Esophagus (tissue), 2 donors: ENCODE data around the gene BAG5. TPM values are rescaled to one million over a fixed set of nuclear protein-coding genes. Genes with fewer than 3 reads are reported as not detected.

Source experiments
- H3K27ac ChIP-seq, 2 donors: one replicate each; pipeline ENCODE4 v1.5.1; 2013; ENCODE audit warnings: low read depth in 2 of 2, mild to moderate bottlenecking in 2 of 2, inconsistent platforms in 1 of 2, low read length in 1 of 2, moderate library complexity in 1 of 2
- H3K27me3 ChIP-seq, 2 donors: one replicate each; pipeline ENCODE4 v1.6.1; 2013; ENCODE audit warnings: low read length in 2 of 2, control low read depth in 1 of 2, mild to moderate bottlenecking in 1 of 2; ENCODE audit not compliant: insufficient read depth in 2 of 2, control insufficient read depth in 1 of 2
- H3K36me3 ChIP-seq, 2 donors: one replicate each; pipeline ENCODE4 v1.6.1; 2013; ENCODE audit warnings: low read length in 1 of 2; ENCODE audit not compliant: control insufficient read depth in 2 of 2, insufficient read depth in 2 of 2
- H3K4me1 ChIP-seq, 2 donors: one replicate each; pipeline ENCODE4 v1.6.1; 2013; ENCODE audit warnings: low read length in 1 of 2; ENCODE audit not compliant: control insufficient read depth in 2 of 2, insufficient read depth in 2 of 2
- H3K4me3 ChIP-seq, 2 donors: one replicate each; pipeline ENCODE4 v1.5.1; 2013; ENCODE audit warnings: low read length in 2 of 2, mild to moderate bottlenecking in 2 of 2, low read depth in 1 of 2, moderate library complexity in 1 of 2
- H3K9me3 ChIP-seq, 2 donors: one replicate each; pipeline ENCODE4 v1.6.1; 2013; ENCODE audit warnings: mild to moderate bottlenecking in 2 of 2, low read depth in 1 of 2, low read length in 1 of 2, moderate library complexity in 1 of 2; ENCODE audit not compliant: control insufficient read depth in 2 of 2, insufficient read depth in 1 of 2
- WGBS, 2 donors: extraction: QIAGEN DNeasy Blood & Tissue Kit; methylation state at CpG; one replicate each; pipeline ENCODE4 v1.1.7; 2013; 5-methylcytosine and 5-hydroxymethylcytosine counted together
- polyA plus RNA-seq, 2 donors: library from polyadenylated mRNA; stranded (reverse); fragments of 200-250 nt; gene quantifications; one replicate each; pipeline ENCODE4 v1.2.3, GENCODE V29; 2013
- donor health status: healthy with polysubstance abuse.
- donor health status: Bipolar disorder and iron deficiency.

The BAG5 gene
- polyA plus RNA-seq, 2 donors = 7.1 to 12.7 TPM

GRCh38 chr14:103541709-103542604 is 20.5 kb downstream of the BAG5 start:
- peaks cover 26 to 43% of the 10 kb centered on the region in 2 donors for H3K4me1 ChIP-seq
- WGBS, 2 donors = 51 to 56% methylated on average over 33 of the region's 33 CpGs
- no peaks in the 10 kb centered on the region for H3K36me3 ChIP-seq
- H3K9me3 ChIP-seq = no peaks in the 10 kb centered on the region
- peak overlapping the region; percentile 37 to 79 for H3K27ac ChIP-seq
- no peak overlapping the region for H3K4me3 ChIP-seq
- H3K27me3 ChIP-seq = no peaks in the 10 kb centered on the region

GRCh38 chr14:103540821-103541708 is 21.4 kb downstream of the BAG5 start:
- peaks cover 26 to 37% of the 10 kb centered on the region in 2 donors for H3K4me1 ChIP-seq
- no peaks in the 10 kb centered on the region for H3K27me3 ChIP-seq
- peaks cover 0 to 4% of the 10 kb centered on the region in 2 donors for H3K36me3 ChIP-seq
- 30 to 40% methylated on average over 17 of the region's 17 CpGs for WGBS, 2 donors
- H3K9me3 ChIP-seq = no peaks in the 10 kb centered on the region
- H3K27ac ChIP-seq = peak overlapping the region; percentile 79 to 85
- no peak overlapping the region for H3K4me3 ChIP-seq

DNA sequence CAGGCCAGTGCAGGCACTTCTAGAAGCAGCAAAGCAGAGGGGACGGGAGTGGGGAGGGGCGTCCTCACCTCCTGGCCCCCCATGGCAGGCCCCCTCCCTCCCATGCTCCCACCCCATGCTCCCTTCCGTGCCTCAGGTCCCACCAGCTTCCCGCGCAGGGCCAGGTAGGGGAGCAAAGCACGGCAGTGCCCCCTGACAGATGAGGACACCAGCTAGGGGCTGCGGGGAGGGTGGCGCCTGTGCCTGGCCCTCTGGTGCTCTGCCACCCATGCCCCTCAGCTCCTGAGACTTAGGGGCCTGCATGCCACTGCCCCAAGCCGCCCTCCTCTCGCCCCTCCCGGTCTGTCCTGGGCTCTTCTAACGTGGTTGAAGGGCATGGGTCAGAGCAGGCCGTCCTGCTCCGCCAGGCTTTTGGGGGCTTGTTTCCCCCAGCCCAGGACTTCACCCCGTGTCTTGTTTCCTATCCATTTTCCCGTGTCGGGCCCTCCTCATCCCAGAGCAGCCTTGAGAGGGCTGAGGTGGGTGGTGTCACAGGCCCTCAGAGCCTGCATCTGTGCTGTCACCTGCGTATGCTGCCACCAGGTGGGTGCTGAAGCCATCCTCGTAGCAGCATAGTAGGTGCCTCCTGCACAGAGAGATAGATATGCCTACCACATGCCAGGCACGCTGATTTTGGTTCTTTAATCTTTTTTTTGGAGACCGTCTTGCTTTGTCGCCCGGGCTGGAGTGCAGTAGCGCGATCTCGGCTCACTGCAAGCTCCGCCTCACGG is 23.2 kb downstream of the BAG5 start:
- 67 to 75% methylated on average over 25 to 28 of the region's 28 CpGs for WGBS, 2 donors

GRCh38 chr14:103538291-103539055 is 24.0 kb downstream of the BAG5 start:
- H3K4me3 ChIP-seq = no peak overlapping the region
- H3K4me1 ChIP-seq = peaks cover 24 to 27% of the 10 kb centered on the region in 2 donors
- peaks cover 0 to 24% of the 10 kb centered on the region in 2 donors for H3K36me3 ChIP-seq
- no peaks in the 10 kb centered on the region for H3K9me3 ChIP-seq
- no peaks in the 10 kb centered on the region for H3K27me3 ChIP-seq
- WGBS, 2 donors = 35 to 41% methylated on average over 27 to 30 of the region's 30 CpGs
- H3K27ac ChIP-seq = peak overlapping the region; percentile 46 to 60

More for the DNA sequence above, 23.2 kb downstream of the BAG5 start:
- Histone ChIP-seq H3K4me3 (no peak overlapping the region), H3K36me3 (peaks cover 0 to 17% of the 10 kb centered on the region in 2 donors), H3K27ac (peak overlapping the region; percentile 46 to 54), H3K4me1 (peaks cover 30 to 34% of the 10 kb centered on the region in 2 donors), H3K27me3 (no peaks in the 10 kb centered on the region), H3K9me3 (no peaks in the 10 kb centered on the region)

DNA sequence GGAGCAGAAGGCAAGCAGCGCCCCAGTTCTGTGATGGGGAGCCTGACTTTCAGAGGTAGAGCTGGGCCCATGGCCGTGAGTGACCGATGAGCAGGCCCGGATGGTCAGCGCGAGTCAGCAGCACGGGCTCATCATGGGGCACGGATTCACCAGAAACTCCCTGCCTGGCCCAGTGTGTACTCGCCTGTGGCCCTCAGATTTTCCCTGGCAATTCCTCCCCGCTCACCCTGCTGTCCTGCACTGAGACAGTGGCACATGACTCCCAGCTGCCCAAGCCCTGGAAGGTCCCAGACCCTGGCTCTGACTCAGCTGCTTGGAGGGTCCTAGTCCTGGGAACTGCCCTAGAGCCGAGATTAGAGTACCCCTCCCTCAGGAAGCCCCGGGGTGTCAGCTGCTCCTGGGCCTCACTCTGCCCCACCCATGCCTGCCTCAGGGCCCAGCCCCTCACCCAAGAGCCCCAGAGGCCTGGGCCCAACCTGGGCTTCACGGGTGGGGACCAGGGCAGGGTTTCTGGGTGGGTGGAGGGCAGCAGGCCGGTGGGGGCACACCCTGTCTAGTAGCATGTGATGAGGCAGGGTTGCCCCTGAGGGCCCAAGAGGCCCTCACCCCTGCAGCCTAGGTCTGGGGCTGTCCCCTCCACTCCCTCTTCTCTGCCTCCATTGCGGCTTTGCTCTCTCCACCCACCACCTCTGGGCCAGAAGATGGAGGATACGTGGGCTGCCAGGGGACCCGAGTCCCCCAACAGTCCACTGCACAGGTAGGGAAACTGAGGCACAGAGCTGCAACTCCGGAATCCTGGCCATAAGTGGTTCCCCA is 25.1 kb downstream of the BAG5 start:
- peak overlapping the region; percentile 1 for H3K27ac ChIP-seq
- H3K27me3 ChIP-seq = no peaks in the 10 kb centered on the region
- no peaks in the 10 kb centered on the region for H3K9me3 ChIP-seq
- no peak overlapping the region for H3K4me3 ChIP-seq
- peaks cover 0 to 32% of the 10 kb centered on the region in 2 donors for H3K36me3 ChIP-seq
- 64 to 67% methylated on average over 18 of the region's 18 CpGs for WGBS, 2 donors
- H3K4me1 ChIP-seq = peaks cover 17 to 22% of the 10 kb centered on the region in 2 donors

DNA sequence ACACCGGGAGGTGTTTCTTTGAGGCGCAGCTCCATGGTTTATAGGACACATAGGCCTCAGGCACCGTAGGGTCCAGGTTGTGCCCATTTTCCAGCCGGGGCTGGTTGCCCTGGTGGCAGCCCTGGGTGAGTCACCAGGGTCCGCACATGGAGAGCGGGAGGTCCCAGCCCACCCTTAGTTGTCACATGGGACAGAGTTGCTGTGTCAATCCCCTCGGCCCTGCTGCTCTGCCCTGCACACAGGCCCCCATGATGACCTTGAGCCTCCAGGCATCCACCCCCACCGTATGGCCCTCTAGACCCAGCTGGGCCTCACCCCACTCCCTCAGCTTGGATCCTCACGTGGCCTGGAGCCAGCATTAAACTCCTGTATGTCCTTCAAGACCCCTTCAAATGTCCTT is 25.8 kb downstream of the BAG5 start:
- Histone ChIP-seq H3K36me3 (peaks cover 0 to 38% of the 10 kb centered on the region in 2 donors), H3K4me3 (no peak overlapping the region), H3K27me3 (no peaks in the 10 kb centered on the region), H3K4me1 (peaks cover 14 to 15% of the 10 kb centered on the region in 2 donors), H3K9me3 (no peaks in the 10 kb centered on the region), H3K27ac (no peak overlapping the region)
- WGBS, 2 donors = 70 to 73% methylated on average over 9 of the region's 9 CpGs

DNA sequence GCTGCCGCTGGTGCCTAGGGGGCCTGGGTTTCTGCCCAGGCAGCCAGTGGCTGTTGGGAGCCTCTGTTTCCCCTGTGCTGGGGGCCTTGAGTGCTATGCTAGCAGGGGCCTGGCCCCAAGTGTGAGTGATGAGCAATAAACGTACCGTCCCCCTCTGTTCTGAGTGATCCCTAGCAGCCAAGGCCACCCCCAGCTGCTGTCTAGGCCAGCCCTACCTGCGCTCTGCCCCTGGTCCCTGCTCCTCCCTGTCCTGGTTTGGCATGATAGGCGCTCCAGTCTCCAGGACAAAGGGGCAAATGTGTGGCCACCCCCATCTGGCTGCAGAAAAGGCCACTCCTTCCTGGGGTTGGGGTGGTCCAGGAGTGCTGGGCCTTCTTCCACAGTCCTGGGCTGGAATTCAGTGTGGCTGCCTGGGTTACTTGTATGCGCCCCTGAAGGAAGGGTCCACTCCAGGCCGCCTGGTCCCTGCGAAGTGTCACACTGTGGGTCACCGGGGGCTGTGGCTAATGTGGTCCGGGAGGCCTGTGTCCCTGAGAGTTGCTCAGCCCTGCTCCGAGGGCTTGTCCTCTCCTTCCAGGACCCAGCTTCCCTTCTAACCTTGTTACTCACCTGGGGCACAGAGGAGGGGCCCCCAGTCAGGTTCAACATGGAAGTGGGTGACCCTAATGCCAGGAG is 26.4 kb downstream of the BAG5 start:
- H3K36me3 ChIP-seq = peaks cover 0 to 40% of the 10 kb centered on the region in 2 donors
- H3K9me3 ChIP-seq = no peaks in the 10 kb centered on the region
- no peaks in the 10 kb centered on the region for H3K27me3 ChIP-seq
- WGBS, 2 donors = 80 to 89% methylated on average over 11 of the region's 11 CpGs
- H3K4me1 ChIP-seq = peaks cover 8 to 9% of the 10 kb centered on the region in 2 donors
- no peak overlapping the region for H3K4me3 ChIP-seq
- peak overlapping the region in 1 of 2 donors; percentile 77 for H3K27ac ChIP-seq
